GM12878 (cell line): ENCODE results near the gene IGLL5. TPM values are rescaled to one million over a fixed set of nuclear protein-coding genes. Genes with fewer than 3 reads are reported as not detected.

Experiments
- ATAC-seq: fragments of 200-7000 bp; cut with Tn5 transposase; 3 replicates; pipeline ENCODE4 v1.9.1; 2020; ENCODE audit warnings: mild to moderate bottlenecking, moderate library complexity
- BruUV-seq: library from RNA; stranded (reverse); fragments of 400-500 nt; replicated peaks from 2 replicates; lab custom pipeline; 2021; lab: Mats Ljungman, UMichigan
- CTCF ChIA-PET: fragments of 300-600 bp; sonication (Branson Sonifier 250); formaldehyde crosslinking; extraction: SDS; loops from one replicate; lab custom pipeline; 2021; ENCODE audit warnings: inconsistent platforms; lab: Yijun Ruan, JAX
- POLR2A ChIA-PET: fragments of 350-600 bp; formaldehyde crosslinking; extraction: SDS; loops from one replicate; lab custom pipeline; 2021; ENCODE audit warnings: inconsistent platforms; lab: Charles Lee
- RAD21 ChIA-PET: fragments of 300-600 bp; sonication (Branson Sonifier 250); formaldehyde crosslinking; loops from one replicate; lab custom pipeline; 2023; ENCODE audit warnings: antibody characterized with exemption; ENCODE audit not compliant: unreplicated experiment; lab: Charles Lee
- SMC1A ChIA-PET: fragments of 300-600 bp; sonication (Branson Sonifier 250); formaldehyde crosslinking; loops from one replicate; lab custom pipeline; 2023; ENCODE audit not compliant: unreplicated experiment, uncharacterized antibody; lab: Charles Lee
- DNase-seq: peaks from one replicate; pipeline ENCODE4 v3.0.0-alpha.2; 2011; ENCODE audit warnings: low read depth, low spot score
- FAIRE-seq: peaks from 3 replicates; lab custom pipeline; 2011; peaks lifted over from hg19 to GRCh38; lab: Jason Lieb, UNC
- H2AFZ ChIP-seq: 2 replicates; pipeline ENCODE4 v1.6.0; 2011; ENCODE audit warnings: low read depth, low read length, control low read depth; ENCODE audit not compliant: control insufficient read depth
- H3K27ac ChIP-seq: 2 replicates; pipeline ENCODE4 v1.5.1; 2011; ENCODE audit warnings: control low read depth; ENCODE audit not compliant: control insufficient read depth, insufficient read depth
- H3K27me3 ChIP-seq, 2 experiments: replicated peaks in 1 of 2; 2 replicates each; pipeline versions ENCODE4 v1.6.0 to v1.6.1; 2011; ENCODE audit warnings: low read length in 1 of 2; ENCODE audit not compliant: control insufficient read depth in 2 of 2, insufficient read depth in 2 of 2
- H3K36me3 ChIP-seq, 2 experiments: 2 replicates each; pipeline ENCODE4 v1.5.1; 2011; ENCODE audit warnings: low read length in 1 of 2; ENCODE audit not compliant: control insufficient read depth in 2 of 2, insufficient read depth in 2 of 2
- H3K4me1 ChIP-seq: 2 replicates; pipeline ENCODE4 v1.6.1; 2011; ENCODE audit warnings: mild to moderate bottlenecking, low read length, moderate library complexity, mixed read lengths; ENCODE audit not compliant: control insufficient read depth, insufficient read depth
- H3K4me2 ChIP-seq: 2 replicates; pipeline ENCODE4 v1.6.0; 2011; ENCODE audit warnings: control low read depth; ENCODE audit not compliant: control insufficient read depth, insufficient read depth
- H3K4me3 ChIP-seq: fragments of 200-600 bp; sonication (generic); 2 replicates; pipeline ENCODE4 v1.5.1; 2016
- H3K79me2 ChIP-seq: 2 replicates; pipeline ENCODE4 v1.6.0; 2011; ENCODE audit warnings: low read length; ENCODE audit not compliant: control insufficient read depth, insufficient read depth
- H3K9ac ChIP-seq: 2 replicates; pipeline ENCODE4 v1.8.0; 2011; ENCODE audit warnings: low read length, control low read depth, mixed read lengths; ENCODE audit not compliant: control insufficient read depth, insufficient read depth
- H3K9me3 ChIP-seq: replicated peaks from 3 replicates; pipeline ENCODE4 v1.5.1; 2011; ENCODE audit warnings: mild to moderate bottlenecking, low read length; ENCODE audit not compliant: control insufficient read depth, insufficient read depth
- H4K20me1 ChIP-seq: 2 replicates; pipeline ENCODE4 v1.6.0; 2011; ENCODE audit not compliant: control insufficient read depth, insufficient read depth
- BMI1 ChIP-seq: fragments of 450-650 bp; IDR thresholded peaks from 2 replicates; pipeline ENCODE4 v1.6.1; 2016; ENCODE audit warnings: mild to moderate bottlenecking, moderate library complexity, borderline replicate concordance
- ESRRA ChIP-seq: IDR thresholded peaks from 2 replicates; pipeline ENCODE4 v1.6.1; 2012; ENCODE audit warnings: mild to moderate bottlenecking, low read length, improper control_type of control experiment
- FOXK2 ChIP-seq: fragments of 450-650 bp; IDR thresholded peaks from 2 replicates; pipeline ENCODE4 v1.6.1; 2017; ENCODE audit warnings: mild to moderate bottlenecking, moderate library complexity
- MEF2A ChIP-seq: IDR thresholded peaks from 2 replicates; pipeline ENCODE4 v1.6.1; 2011; ENCODE audit warnings: low read depth, mild to moderate bottlenecking, low read length, moderate library complexity; ENCODE audit not compliant: insufficient read depth
- MYB ChIP-seq: fragments of 150-350 bp; IDR thresholded peaks from 2 replicates; pipeline ENCODE4 v1.6.1; 2014; ENCODE audit warnings: mild to moderate bottlenecking, low read depth, low read length, borderline replicate concordance
- RFX5 ChIP-seq: IDR thresholded peaks from 2 replicates; pipeline ENCODE4 v1.6.1; 2011; ENCODE audit warnings: low read depth, low read length, improper control_type of control experiment
- RUNX3 ChIP-seq: IDR thresholded peaks from 2 replicates; pipeline ENCODE4 v1.6.1; 2012; ENCODE audit warnings: low read length, inconsistent platforms
- SIN3A ChIP-seq: IDR thresholded peaks from 2 replicates; pipeline ENCODE4 v1.6.1; 2012; ENCODE audit warnings: low read depth, low read length, improper control_type of control experiment
- TAF1 ChIP-seq: IDR thresholded peaks from 2 replicates; pipeline ENCODE4 v1.6.1; 2011; ENCODE audit warnings: mild to moderate bottlenecking, low read depth, low read length, borderline replicate concordance
- ZNF384 ChIP-seq: IDR thresholded peaks from 2 replicates; pipeline ENCODE4 v1.6.1; 2012; ENCODE audit warnings: low read depth, mild to moderate bottlenecking, low read length, improper control_type of control experiment, borderline replicate concordance
- in situ Hi-C: fragments of 300-500 bp; cut with MboI; formaldehyde crosslinking; loops from 9 replicates; pipeline ENCODE4 v1.14.3; 2018; ENCODE audit warnings: mixed read lengths
- intact Hi-C: fragments of 100-400 bp; cut with micrococcal nuclease; formaldehyde crosslinking; loops from one replicate; pipeline ENCODE4 v1.14.2; 2022; ENCODE audit not compliant: unreplicated experiment
- polyA plus RNA-seq, 11 experiments: library from polyadenylated mRNA; depleted of rRNA in 4 of 11; unstranded in 6 of 11; stranded (reverse) in 5 of 11; fragments of >200 nt; fragmentation: Nextera tagmentation in 4 of 11; fragmentation: Illumina TruSeq in 1 of 11; extraction: Ambion mirVana in 4 of 11; extraction: Trizol in 1 of 11; gene quantifications; 1 replicate in 1 of 11; 2 replicates in 10 of 11; pipeline versions ENCODE4 v1.2.1 to v1.2.3, GENCODE V29; 2011 to 2016; ENCODE audit warnings: inconsistent platforms in 2 of 11, missing spikeins in 2 of 11, low read depth in 1 of 11
- total RNA-seq, 4 experiments: library from RNA; depleted of rRNA in 3 of 4; stranded (reverse); fragments of >200 nt in 3 of 4; fragmentation: Illumina TruSeq in 1 of 4; extraction: Trizol in 1 of 4; gene quantifications; 2 replicates each; pipeline versions ENCODE4 v1.2.1 to v1.2.3, GENCODE V29; 2013 to 2021
- TF ChIP-seq, protein P1 (sequence below): IDR thresholded peaks from 2 replicates; pipeline ENCODE4 v1.6.1; 2012; ENCODE audit warnings: low read depth, low read length, improper control_type of control experiment
- TF ChIP-seq, protein P2 (sequence below): fragments of 450-650 bp; IDR thresholded peaks from 2 replicates; pipeline ENCODE4 v1.6.1; 2014; ENCODE audit warnings: mild to moderate bottlenecking
- TF ChIP-seq, protein P3 (sequence below): fragments of 450-650 bp; conservative IDR thresholded peaks from 2 replicates; pipeline ENCODE4 v1.6.1; 2017; ENCODE audit warnings: mild to moderate bottlenecking, moderate library complexity
- TF ChIP-seq, protein P4 (sequence below): IDR thresholded peaks from 2 replicates; pipeline ENCODE4 v1.6.1; 2011; ENCODE audit warnings: borderline replicate concordance, low read depth, mild to moderate bottlenecking, moderate library complexity, mixed read lengths, low read length; ENCODE audit not compliant: insufficient read depth; ENCODE audit errors: extremely low read length

Gene IGLL5
- total and polyA plus RNA-seq, 10 of the 15 experiments (the other 5 are each of a cell fraction or from before 2014, with no cell fraction given): not detected

DNA sequence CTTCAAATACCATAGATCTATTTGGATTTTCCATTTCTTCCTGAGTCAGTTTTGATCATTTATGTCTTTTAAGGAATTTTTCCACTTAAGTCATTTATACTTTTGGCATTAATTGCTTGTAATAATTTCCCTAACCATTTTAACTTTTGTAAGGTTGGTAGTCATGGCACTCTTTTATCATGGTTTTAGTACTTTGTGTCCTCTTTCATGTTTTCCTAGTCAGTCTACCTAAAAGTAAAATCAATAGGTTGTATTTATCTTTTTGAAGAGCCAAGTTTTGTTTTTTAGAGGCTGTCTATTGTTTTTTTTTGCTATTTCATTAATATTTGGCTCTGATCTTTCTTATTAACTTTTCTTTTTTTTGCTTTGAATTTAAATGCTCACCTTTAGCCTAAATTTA is 45.5 kb upstream of the IGLL5 start:
- SMC1A ChIA-PET: interaction anchor here (0.7 to 1.2 kb wide), 4 partner anchors 34 to 377 kb away, joined by 3 to 4 read pairs (median 4); no protein-coding TSS in a partner anchor
- Histone ChIP-seq H3K27me3 (no peaks in the 10 kb centered on the region), H2AFZ (no peak overlapping the region), H3K36me3 (no peaks in the 10 kb centered on the region), H3K79me2 (no peaks in the 10 kb centered on the region), H3K4me1 (no peaks in the 10 kb centered on the region; the same call in 1 of the 2 replicates), H3K27ac (no peak overlapping the region), H3K9me3 (no peaks in the 10 kb centered on the region), H3K9ac (no peak overlapping the region), H3K4me2 (no peak overlapping the region), H4K20me1 (no peaks in the 10 kb centered on the region), H3K4me3 (no peak overlapping the region)
- CTCF ChIA-PET: interaction anchor here (0.8 to 1.9 kb wide), 4 partner anchors 13 to 112 kb away, joined by 3 to 6 read pairs (median 4); no protein-coding TSS in a partner anchor
- no peak for DNase-seq
- intact Hi-C loops: loop anchor here (10.0 kb wide), 1 partner anchor 283 kb away; no protein-coding TSS in a partner anchor
- TF ChIP-seq, protein P1, sequence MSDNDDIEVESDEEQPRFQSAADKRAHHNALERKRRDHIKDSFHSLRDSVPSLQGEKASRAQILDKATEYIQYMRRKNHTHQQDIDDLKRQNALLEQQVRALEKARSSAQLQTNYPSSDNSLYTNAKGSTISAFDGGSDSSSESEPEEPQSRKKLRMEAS: no peak
- TF ChIP-seq MEF2A: no peak
- no peak for TF ChIP-seq TAF1
- TF ChIP-seq, protein P2, sequence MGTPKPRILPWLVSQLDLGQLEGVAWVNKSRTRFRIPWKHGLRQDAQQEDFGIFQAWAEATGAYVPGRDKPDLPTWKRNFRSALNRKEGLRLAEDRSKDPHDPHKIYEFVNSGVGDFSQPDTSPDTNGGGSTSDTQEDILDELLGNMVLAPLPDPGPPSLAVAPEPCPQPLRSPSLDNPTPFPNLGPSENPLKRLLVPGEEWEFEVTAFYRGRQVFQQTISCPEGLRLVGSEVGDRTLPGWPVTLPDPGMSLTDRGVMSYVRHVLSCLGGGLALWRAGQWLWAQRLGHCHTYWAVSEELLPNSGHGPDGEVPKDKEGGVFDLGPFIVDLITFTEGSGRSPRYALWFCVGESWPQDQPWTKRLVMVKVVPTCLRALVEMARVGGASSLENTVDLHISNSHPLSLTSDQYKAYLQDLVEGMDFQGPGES: no peak
- TF ChIP-seq, protein P3, sequence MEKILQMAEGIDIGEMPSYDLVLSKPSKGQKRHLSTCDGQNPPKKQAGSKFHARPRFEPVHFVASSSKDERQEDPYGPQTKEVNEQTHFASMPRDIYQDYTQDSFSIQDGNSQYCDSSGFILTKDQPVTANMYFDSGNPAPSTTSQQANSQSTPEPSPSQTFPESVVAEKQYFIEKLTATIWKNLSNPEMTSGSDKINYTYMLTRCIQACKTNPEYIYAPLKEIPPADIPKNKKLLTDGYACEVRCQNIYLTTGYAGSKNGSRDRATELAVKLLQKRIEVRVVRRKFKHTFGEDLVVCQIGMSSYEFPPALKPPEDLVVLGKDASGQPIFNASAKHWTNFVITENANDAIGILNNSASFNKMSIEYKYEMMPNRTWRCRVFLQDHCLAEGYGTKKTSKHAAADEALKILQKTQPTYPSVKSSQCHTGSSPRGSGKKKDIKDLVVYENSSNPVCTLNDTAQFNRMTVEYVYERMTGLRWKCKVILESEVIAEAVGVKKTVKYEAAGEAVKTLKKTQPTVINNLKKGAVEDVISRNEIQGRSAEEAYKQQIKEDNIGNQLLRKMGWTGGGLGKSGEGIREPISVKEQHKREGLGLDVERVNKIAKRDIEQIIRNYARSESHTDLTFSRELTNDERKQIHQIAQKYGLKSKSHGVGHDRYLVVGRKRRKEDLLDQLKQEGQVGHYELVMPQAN: no peak
- TF ChIP-seq, protein P4, sequence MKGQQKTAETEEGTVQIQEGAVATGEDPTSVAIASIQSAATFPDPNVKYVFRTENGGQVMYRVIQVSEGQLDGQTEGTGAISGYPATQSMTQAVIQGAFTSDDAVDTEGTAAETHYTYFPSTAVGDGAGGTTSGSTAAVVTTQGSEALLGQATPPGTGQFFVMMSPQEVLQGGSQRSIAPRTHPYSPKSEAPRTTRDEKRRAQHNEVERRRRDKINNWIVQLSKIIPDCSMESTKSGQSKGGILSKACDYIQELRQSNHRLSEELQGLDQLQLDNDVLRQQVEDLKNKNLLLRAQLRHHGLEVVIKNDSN: no peak
- TF ChIP-seq RUNX3: no peak
- TF ChIP-seq FOXK2: no peak
- no peak for TF ChIP-seq ZNF384
- no peak for TF ChIP-seq MYB
- no peak for TF ChIP-seq SIN3A
- TF ChIP-seq ESRRA: no peak
- no peak for TF ChIP-seq BMI1
- no peak for TF ChIP-seq RFX5
- no peak for ATAC-seq
- POLR2A ChIA-PET: interaction anchor here (0.8 kb wide), 1 partner anchor 94 kb away, joined by 4 read pairs; no protein-coding TSS in a partner anchor
- BruUV-seq: no TSS peak
- no peak for FAIRE-seq
- RAD21 ChIA-PET: no interaction called here
- in situ Hi-C loops: no loop called here
